OCI-LY1 (cell line): Measurements from ENCODE around the gene TRIM7.

Experiments used
- CTCF ChIP-seq: fragments of 200-600 bp; sonication (generic), shearing (Covaris generic); IDR thresholded peaks from 2 replicates; pipeline ENCODE4 v1.5.1; 2017; ENCODE audit warnings: mild to moderate bottlenecking, antibody characterized with exemption, low read length, moderate library complexity, mixed read lengths
- EZH2 ChIP-seq: fragments of 200-600 bp; sonication (generic), shearing (Covaris generic); IDR thresholded peaks from 2 replicates; pipeline ENCODE4 v1.8.0; 2017; ENCODE audit warnings: borderline replicate concordance, mixed run types, mild to moderate bottlenecking, antibody characterized with exemption, low read length, moderate library complexity, mixed read lengths

DNA sequence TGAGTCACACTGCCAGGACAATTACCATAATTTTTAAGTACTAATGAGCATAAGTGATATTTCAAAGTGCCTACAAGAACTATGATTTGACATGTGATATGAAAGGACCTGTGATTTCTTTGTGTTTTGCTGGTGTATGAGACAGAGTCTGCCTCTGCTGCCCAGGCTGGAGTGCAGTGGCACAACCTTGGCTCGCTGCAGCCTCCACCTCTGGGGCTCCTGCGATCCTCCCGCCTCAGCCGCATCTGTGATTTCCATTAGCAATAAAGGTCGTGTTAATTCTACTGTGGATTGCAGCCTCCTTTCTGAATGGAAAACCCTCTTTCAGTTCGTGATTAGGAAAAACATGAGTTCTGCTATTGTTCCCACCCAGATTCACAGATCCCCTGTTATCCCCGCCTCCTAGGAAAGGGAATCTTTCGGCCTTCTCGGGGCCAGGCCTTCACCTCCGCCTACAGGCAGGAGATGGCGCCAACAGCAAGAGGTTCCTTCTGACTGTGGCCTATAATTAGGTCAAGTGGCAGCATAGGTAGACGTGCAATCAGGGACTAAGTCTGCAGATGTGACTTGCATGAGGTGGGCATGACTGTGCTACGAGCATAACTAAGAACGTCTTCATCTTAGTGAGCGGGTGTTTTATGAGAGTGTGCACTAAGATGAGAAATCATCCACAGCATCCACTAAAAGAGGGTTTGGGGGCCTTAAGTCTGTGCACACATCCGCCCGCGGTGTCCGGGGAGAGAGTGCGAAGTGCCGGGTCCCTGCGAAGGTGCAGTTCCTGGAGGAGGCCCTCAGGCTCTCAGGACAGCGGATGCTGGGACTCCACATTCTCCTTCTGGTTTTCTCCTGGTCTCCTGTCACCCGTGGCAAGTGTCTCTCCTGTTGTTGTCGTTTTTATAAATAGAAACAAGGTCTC is 23.1 kb downstream of the TRIM7 start:
- TF ChIP-seq CTCF = peak; percentile 97
- no peak for TF ChIP-seq EZH2
